ENCODE measurements around the gene FBXL16.

Gene FBXL16

DNA sequence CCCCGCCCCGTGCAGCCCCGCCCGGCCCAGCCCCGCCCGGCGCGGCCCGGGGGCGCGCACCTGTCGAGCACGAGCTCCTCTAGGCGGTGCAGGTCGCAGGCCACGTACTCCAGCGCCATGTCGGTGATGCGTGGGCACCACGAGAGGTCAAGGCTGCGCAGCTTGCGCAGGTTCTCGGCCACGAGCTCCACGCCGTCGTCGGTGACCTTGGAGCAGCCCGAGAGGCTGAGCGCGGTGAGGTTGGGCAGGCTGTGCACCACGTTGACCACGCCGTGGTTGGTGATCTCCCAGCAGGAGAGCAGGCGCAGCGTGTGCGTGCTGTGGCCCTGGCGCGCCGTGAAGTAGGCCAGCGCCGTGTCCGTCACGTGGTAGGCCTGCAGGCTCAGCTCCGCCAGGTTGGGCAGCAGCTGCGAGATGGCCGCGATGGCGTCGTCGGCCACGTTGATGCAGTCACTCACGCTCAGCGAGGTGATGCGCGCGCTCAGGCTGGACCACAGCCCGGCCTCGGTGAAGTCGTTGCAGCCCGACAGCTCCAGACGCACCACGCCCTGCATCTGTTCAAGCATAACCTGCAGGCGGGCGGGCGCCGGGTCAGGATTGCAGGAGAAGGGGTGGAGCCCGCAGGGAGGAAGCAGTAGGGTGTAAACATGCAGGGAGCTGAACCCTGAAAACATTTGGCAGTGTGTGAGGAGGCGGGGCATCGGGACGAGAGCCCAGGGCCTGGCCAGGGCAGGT is 10.1 kb downstream of the FBXL16 start:
- Histone ChIP-seq H3K4me3 (ENCODE audit: low read length) (peak overlapping the region; percentile 87), H3K27me3 (ENCODE audit: low read depth, low read length) (no peaks in the 10 kb centered on the region)

DNA sequence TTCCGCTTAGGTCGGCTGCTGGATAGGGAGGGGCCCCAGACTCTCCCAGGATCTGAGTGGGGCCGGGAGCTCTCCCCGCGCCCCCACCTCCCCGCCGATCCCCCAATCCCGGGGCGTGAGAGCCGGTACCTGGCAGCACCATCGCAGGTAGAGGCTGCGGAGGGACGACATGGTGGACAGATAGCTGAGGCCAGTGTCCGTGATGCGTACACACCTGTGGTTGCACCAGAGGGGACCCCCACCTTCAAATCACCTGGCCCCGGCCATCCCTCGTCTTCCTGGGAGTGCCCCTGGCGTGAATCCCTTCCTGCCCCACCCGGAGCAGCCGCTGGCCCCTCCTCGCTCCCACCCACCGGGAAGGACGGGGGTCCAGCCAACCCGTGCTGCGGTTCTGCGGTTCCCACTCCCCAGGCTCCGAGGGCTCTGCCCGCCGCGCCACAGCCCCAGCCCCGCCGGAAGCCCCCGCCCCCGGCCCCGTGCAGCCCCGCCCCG is 10.7 kb downstream of the FBXL16 start:
- H3K4me2 ChIP-seq (ENCODE audit: low read length) = peak overlapping the region; percentile 62
- peaks cover 1% of the 10 kb centered on the region; the same call in 1 of the 2 replicates for H3K79me2 ChIP-seq (ENCODE audit: low read length)
- no peak overlapping the region for H3K27ac ChIP-seq (ENCODE audit: low read length)
- no peaks in the 10 kb centered on the region for H3K9me3 ChIP-seq (ENCODE audit: insufficient read depth, low read length)
- H3K4me3 ChIP-seq (ENCODE audit: low read length) = peak overlapping the region; percentile 87
- H3K4me1 ChIP-seq (ENCODE audit: low read length) = no peaks in the 10 kb centered on the region
- H3K36me3 ChIP-seq (replicated peaks; ENCODE audit: low read depth, low read length) = no peaks in the 10 kb centered on the region
- no peaks in the 10 kb centered on the region for H4K20me1 ChIP-seq (ENCODE audit: insufficient read depth, low read length)
- H2AFZ ChIP-seq (ENCODE audit: low read depth, low read length) = no peak overlapping the region
- H3K27me3 ChIP-seq (ENCODE audit: low read depth, low read length) = no peaks in the 10 kb centered on the region
- TF ChIP-seq, protein P1, sequence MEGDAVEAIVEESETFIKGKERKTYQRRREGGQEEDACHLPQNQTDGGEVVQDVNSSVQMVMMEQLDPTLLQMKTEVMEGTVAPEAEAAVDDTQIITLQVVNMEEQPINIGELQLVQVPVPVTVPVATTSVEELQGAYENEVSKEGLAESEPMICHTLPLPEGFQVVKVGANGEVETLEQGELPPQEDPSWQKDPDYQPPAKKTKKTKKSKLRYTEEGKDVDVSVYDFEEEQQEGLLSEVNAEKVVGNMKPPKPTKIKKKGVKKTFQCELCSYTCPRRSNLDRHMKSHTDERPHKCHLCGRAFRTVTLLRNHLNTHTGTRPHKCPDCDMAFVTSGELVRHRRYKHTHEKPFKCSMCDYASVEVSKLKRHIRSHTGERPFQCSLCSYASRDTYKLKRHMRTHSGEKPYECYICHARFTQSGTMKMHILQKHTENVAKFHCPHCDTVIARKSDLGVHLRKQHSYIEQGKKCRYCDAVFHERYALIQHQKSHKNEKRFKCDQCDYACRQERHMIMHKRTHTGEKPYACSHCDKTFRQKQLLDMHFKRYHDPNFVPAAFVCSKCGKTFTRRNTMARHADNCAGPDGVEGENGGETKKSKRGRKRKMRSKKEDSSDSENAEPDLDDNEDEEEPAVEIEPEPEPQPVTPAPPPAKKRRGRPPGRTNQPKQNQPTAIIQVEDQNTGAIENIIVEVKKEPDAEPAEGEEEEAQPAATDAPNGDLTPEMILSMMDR (IDR thresholded peaks at IDR 0.05; ENCODE audit: low read depth, low read length) = no peak
- TF ChIP-seq EZH2phosphoT487 (IDR thresholded peaks at IDR 0.05; ENCODE audit: low read depth) = no peak
- peak overlapping the region; percentile 43; the same call in 1 of the 2 replicates for H3K9ac ChIP-seq (ENCODE audit: low read length)

More for the DNA sequence above, 10.1 kb downstream of the FBXL16 start:
- Histone ChIP-seq H3K4me1 (ENCODE audit: low read length) (no peaks in the 10 kb centered on the region), H4K20me1 (ENCODE audit: insufficient read depth, low read length) (no peaks in the 10 kb centered on the region), H3K9ac (ENCODE audit: low read length) (peak overlapping the region; percentile 72), H3K27ac (ENCODE audit: low read length) (peak overlapping the region; percentile 32; the same call in 1 of the 2 replicates), H3K9me3 (ENCODE audit: insufficient read depth, low read length) (no peaks in the 10 kb centered on the region), H3K4me2 (ENCODE audit: low read length) (peak overlapping the region; percentile 79), H3K36me3 (replicated peaks; ENCODE audit: low read depth, low read length) (no peaks in the 10 kb centered on the region), H2AFZ (ENCODE audit: low read depth, low read length) (peak overlapping the region; percentile 54; the same call in 1 of the 2 replicates), H3K79me2 (ENCODE audit: low read length) (no peaks in the 10 kb centered on the region)
- no peak for TF ChIP-seq EZH2phosphoT487 (IDR thresholded peaks at IDR 0.05; ENCODE audit: low read depth)
- TF ChIP-seq, protein P1 (IDR thresholded peaks at IDR 0.05; ENCODE audit: low read depth, low read length) = no peak

DNA sequence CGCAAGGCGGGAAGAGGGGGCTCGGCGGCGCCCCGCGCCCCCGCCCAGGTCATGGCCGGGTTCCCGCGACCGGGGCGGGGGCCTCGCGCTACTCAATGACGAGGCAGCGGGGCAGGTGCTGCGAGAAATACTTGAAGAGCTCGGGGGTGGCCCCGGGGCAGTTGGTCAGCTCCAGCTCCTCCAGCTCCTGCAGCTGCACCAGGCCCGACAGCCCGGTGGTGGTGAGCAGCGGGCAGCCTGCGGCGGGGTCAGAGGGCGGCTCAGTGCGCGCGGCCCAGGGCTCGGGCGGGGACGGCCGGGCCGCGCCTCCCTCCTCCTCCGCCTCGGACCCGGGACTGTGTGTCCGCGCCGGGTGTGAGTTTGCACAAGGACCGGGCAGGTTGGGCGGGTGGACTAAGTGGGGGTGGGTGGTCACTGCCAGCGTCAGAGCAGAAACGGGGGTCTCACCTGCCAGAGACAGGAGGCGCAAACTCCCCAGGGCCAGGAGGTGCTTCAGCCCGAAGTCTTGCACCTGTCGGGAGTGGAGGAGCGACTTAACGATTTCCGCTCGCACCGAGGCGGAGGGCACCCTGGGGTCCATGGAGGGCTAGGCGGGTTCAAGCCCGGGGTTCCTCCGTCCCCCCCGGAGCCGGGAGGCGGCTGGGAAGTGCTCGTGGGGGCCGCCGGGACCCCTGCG is 11.3 kb downstream of the FBXL16 start:
- Histone ChIP-seq H2AFZ (ENCODE audit: low read depth, low read length) (no peak overlapping the region), H4K20me1 (ENCODE audit: insufficient read depth, low read length) (no peaks in the 10 kb centered on the region), H3K9ac (ENCODE audit: low read length) (no peak overlapping the region), H3K4me2 (ENCODE audit: low read length) (0 out of 2 replicates have a peak overlapping the region, but pooled peaks have one; percentile 62), H3K79me2 (ENCODE audit: low read length) (peaks cover 7% of the 10 kb centered on the region), H3K4me3 (ENCODE audit: low read length) (peak overlapping the region; percentile 87), H3K27ac (ENCODE audit: low read length) (no peak overlapping the region), H3K9me3 (ENCODE audit: insufficient read depth, low read length) (no peaks in the 10 kb centered on the region), H3K4me1 (ENCODE audit: low read length) (peaks cover 3% of the 10 kb centered on the region), H3K36me3 (replicated peaks; ENCODE audit: low read depth, low read length) (no peaks in the 10 kb centered on the region), H3K27me3 (ENCODE audit: low read depth, low read length) (no peaks in the 10 kb centered on the region)
- no peak for TF ChIP-seq EZH2phosphoT487 (IDR thresholded peaks at IDR 0.05; ENCODE audit: low read depth)
- TF ChIP-seq, protein P1 (IDR thresholded peaks at IDR 0.05; ENCODE audit: low read depth, low read length) = no peak

- H3K79me2 ChIP-seq (ENCODE audit: low read length) = peaks cover 13% of the 10 kb centered on the region
Observed at GRCh38 chr16:693766-694165, 11.8 kb downstream of the FBXL16 start.

More at GRCh38 chr16:693766-694165, 11.8 kb downstream of the FBXL16 start:
- Histone ChIP-seq H3K4me3 (ENCODE audit: low read length) (no peak overlapping the region), H2AFZ (ENCODE audit: low read depth, low read length) (no peak overlapping the region), H3K9me3 (ENCODE audit: insufficient read depth, low read length) (no peaks in the 10 kb centered on the region), H3K9ac (ENCODE audit: low read length) (no peak overlapping the region), H3K4me1 (ENCODE audit: low read length) (peaks cover 9% of the 10 kb centered on the region), H3K4me2 (ENCODE audit: low read length) (no peak overlapping the region), H3K27ac (ENCODE audit: low read length) (no peak overlapping the region), H4K20me1 (ENCODE audit: insufficient read depth, low read length) (no peaks in the 10 kb centered on the region), H3K36me3 (replicated peaks; ENCODE audit: low read depth, low read length) (no peaks in the 10 kb centered on the region), H3K27me3 (ENCODE audit: low read depth, low read length) (no peaks in the 10 kb centered on the region)
- TF ChIP-seq EZH2phosphoT487 (IDR thresholded peaks at IDR 0.05; ENCODE audit: low read depth) = no peak
- TF ChIP-seq, protein P1 (IDR thresholded peaks at IDR 0.05; ENCODE audit: low read depth, low read length) = no peak
